Kidney tubule cell (primary cell): ENCODE measurements around the gene RAD51B.
"Not testable (repeated sequence)": the region's sequence is repeated elsewhere in the genome, so short reads cannot be mapped to it uniquely, and the experiment has no call there.

ENCODE experiments used
- DNase-seq: peaks from one replicate; pipeline ENCODE4 v3.0.0-alpha.2; 2018; ENCODE audit warnings: low spot score

The RAD51B gene

GRCh38 chr14:68279437-68279720 is 459.8 kb downstream of the RAD51B start:
- no peak for DNase-seq

GRCh38 chr14:68279777-68280233 is 460.2 kb downstream of the RAD51B start:
- DNase-seq = no peak

- no peak for DNase-seq
Observed at GRCh38 chr14:68281497-68281896, 461.9 kb downstream of the RAD51B start.

GRCh38 chr14:68282479-68283377 is 463.1 kb downstream of the RAD51B start:
- DNase-seq = no peak

GRCh38 chr14:68283378-68284123 is 464.0 kb downstream of the RAD51B start:
- peak; percentile 54 for DNase-seq

- no peak for DNase-seq
Observed at GRCh38 chr14:68284333-68284732, 464.8 kb downstream of the RAD51B start.

- DNase-seq = peak; percentile 80
Observed at GRCh38 chr14:68284834-68285233, 465.3 kb downstream of the RAD51B start.

- DNase-seq = no peak
Observed at GRCh38 chr14:68285421-68286179, 466.0 kb downstream of the RAD51B start.

- peak; percentile 92 for DNase-seq
Observed at GRCh38 chr14:68286667-68287066, 467.1 kb downstream of the RAD51B start.

GRCh38 chr14:68289452-68289851 is 469.9 kb downstream of the RAD51B start:
- DNase-seq = not testable (repeated sequence)

GRCh38 chr14:68291820-68292219 is 472.2 kb downstream of the RAD51B start:
- no peak for DNase-seq

- DNase-seq = no peak
Observed at GRCh38 chr14:68292441-68293215, 473.0 kb downstream of the RAD51B start.

- no peak for DNase-seq
Observed at GRCh38 chr14:68293404-68293803, 473.8 kb downstream of the RAD51B start.

GRCh38 chr14:68295316-68295816 is 475.8 kb downstream of the RAD51B start:
- no peak for DNase-seq

GRCh38 chr14:68297039-68297438 is 477.5 kb downstream of the RAD51B start:
- DNase-seq = no peak

- DNase-seq = no peak
Observed at GRCh38 chr14:68297876-68298468, 478.4 kb downstream of the RAD51B start.

- DNase-seq = no peak
Observed at GRCh38 chr14:68300608-68301007, 481.0 kb downstream of the RAD51B start.

GRCh38 chr14:68301219-68301618 is 481.6 kb downstream of the RAD51B start:
- DNase-seq = no peak

- not testable (repeated sequence) for DNase-seq
Observed at GRCh38 chr14:68302938-68303337, 483.4 kb downstream of the RAD51B start.

- DNase-seq = no peak
Observed at GRCh38 chr14:68305738-68306137, 486.2 kb downstream of the RAD51B start.
